ENCODE data around the gene LCT.
"Not testable (repeated sequence)": the region's sequence is repeated elsewhere in the genome, so short reads cannot be mapped to it uniquely, and the experiment has no call there.

LCT gene

GRCh38 chr2:135832891-135833290 is 4.1 kb downstream of the LCT start:
- in situ Hi-C loops (cut with MboI; ENCODE audit: low sequenced_read_pairs), result no loop called here

- in situ Hi-C loops (cut with MboI; ENCODE audit: low sequenced_read_pairs), result no loop called here
These were observed 5.7 kb downstream of the LCT start for GRCh38 chr2:135831180-135831812.

GRCh38 chr2:135829378-135830135 is 7.4 kb downstream of the LCT start:
- in situ Hi-C loops (cut with MboI; ENCODE audit: low sequenced_read_pairs), result no loop called here

GRCh38 chr2:135826544-135826943 is 10.4 kb downstream of the LCT start:
- in situ Hi-C loops (cut with MboI; ENCODE audit: low sequenced_read_pairs), result no loop called here

- in situ Hi-C loops (cut with MboI; ENCODE audit: low sequenced_read_pairs), result no loop called here
These were observed 11.3 kb downstream of the LCT start for GRCh38 chr2:135825550-135826176.

- in situ Hi-C loops (cut with MboI; ENCODE audit: low sequenced_read_pairs), result no loop called here
These were observed 11.9 kb downstream of the LCT start for GRCh38 chr2:135825131-135825530.

GRCh38 chr2:135822855-135823254 is 14.1 kb downstream of the LCT start:
- in situ Hi-C loops (cut with MboI; ENCODE audit: low sequenced_read_pairs), result no loop called here

GRCh38 chr2:135821190-135821589 is 15.8 kb downstream of the LCT start:
- in situ Hi-C loops (cut with MboI; ENCODE audit: low sequenced_read_pairs), result no loop called here

- in situ Hi-C loops (cut with MboI; ENCODE audit: low sequenced_read_pairs), result no loop called here
These were observed 16.9 kb downstream of the LCT start for GRCh38 chr2:135820003-135820618.

- in situ Hi-C loops (cut with MboI; ENCODE audit: low sequenced_read_pairs), result no loop called here
These were observed 17.9 kb downstream of the LCT start for GRCh38 chr2:135818937-135819610.

GRCh38 chr2:135817951-135818350 is 19.0 kb downstream of the LCT start:
- in situ Hi-C loops (cut with MboI; ENCODE audit: low sequenced_read_pairs), result no loop called here

- in situ Hi-C loops (cut with MboI; ENCODE audit: low sequenced_read_pairs), result no loop called here
These were observed 19.5 kb downstream of the LCT start for GRCh38 chr2:135817466-135817865.

- in situ Hi-C loops (cut with MboI; ENCODE audit: low sequenced_read_pairs), result no loop called here
These were observed 21.7 kb downstream of the LCT start for GRCh38 chr2:135815269-135815668.

GRCh38 chr2:135812907-135813511 is 24.0 kb downstream of the LCT start:
- in situ Hi-C loops (cut with MboI; ENCODE audit: low sequenced_read_pairs), result no loop called here

- in situ Hi-C loops (cut with MboI; ENCODE audit: low sequenced_read_pairs), result not testable (repeated sequence)
These were observed 29.1 kb downstream of the LCT start for GRCh38 chr2:135807874-135808273.

GRCh38 chr2:135803278-135803677 is 33.7 kb downstream of the LCT start:
- in situ Hi-C loops (cut with MboI; ENCODE audit: low sequenced_read_pairs), result no loop called here

- in situ Hi-C loops (cut with MboI; ENCODE audit: low sequenced_read_pairs), result no loop called here
These were observed 34.6 kb downstream of the LCT start for GRCh38 chr2:135802350-135802749.

- in situ Hi-C loops (cut with MboI; ENCODE audit: low sequenced_read_pairs), result no loop called here
These were observed 36.2 kb downstream of the LCT start for GRCh38 chr2:135800513-135801460.

GRCh38 chr2:135799738-135800137 is 37.2 kb downstream of the LCT start:
- in situ Hi-C loops (cut with MboI; ENCODE audit: low sequenced_read_pairs), result no loop called here

GRCh38 chr2:135798762-135799161 is 38.2 kb downstream of the LCT start:
- in situ Hi-C loops (cut with MboI; ENCODE audit: low sequenced_read_pairs), result no loop called here
